M059J (cell line): ENCODE data around the gene CHD9NB. TPM values are rescaled to one million over a fixed set of nuclear protein-coding genes. Genes with fewer than 3 reads are reported as not detected.

Source experiments
- DNase-seq: peaks from one replicate; pipeline ENCODE4 v3.0.0-alpha.2; 2012; ENCODE audit warnings: low read depth
- total RNA-seq: library from RNA; depleted of rRNA; stranded (reverse); fragments of >200 nt; shearing (Covaris generic); gene quantifications from 2 replicates; pipeline ENCODE4 v1.2.3, GENCODE V29; 2014; rRNA removed

CHD9NB gene
- total RNA-seq, 1 experiment from 2014 or later, result 0.57 TPM

GRCh38 chr16:53031323-53031942 lies 21.3 kb downstream of the CHD9NB start:
- DNase-seq, result no peak

- DNase-seq, result no peak
These were observed 22.7 kb downstream of the CHD9NB start for GRCh38 chr16:53029971-53030370.

- no peak for DNase-seq
These were observed 28.7 kb downstream of the CHD9NB start for GRCh38 chr16:53024045-53024444.

GRCh38 chr16:53022374-53022773 lies 30.3 kb downstream of the CHD9NB start:
- DNase-seq, result peak; percentile 48

- DNase-seq, result no peak
These were observed 33.8 kb downstream of the CHD9NB start for GRCh38 chr16:53018834-53019416.

- no peak for DNase-seq
These were observed 38.4 kb downstream of the CHD9NB start for GRCh38 chr16:53014287-53014686.

GRCh38 chr16:53007095-53007494 lies 45.6 kb downstream of the CHD9NB start:
- no peak for DNase-seq

GRCh38 chr16:52997922-52998321 lies 54.8 kb downstream of the CHD9NB start:
- DNase-seq, result no peak

- DNase-seq, result no peak
These were observed 57.8 kb downstream of the CHD9NB start for GRCh38 chr16:52994942-52995341.

GRCh38 chr16:52993179-52993578 lies 59.5 kb downstream of the CHD9NB start:
- no peak for DNase-seq

- DNase-seq, result no peak
These were observed 61.1 kb downstream of the CHD9NB start for GRCh38 chr16:52991572-52991971.

Other genes with a start within 250 kb of the CHD9NB start
- gene CHD9, start 2.1 kb upstream of the CHD9NB start, total RNA-seq, result 13.8 and 24.5 TPM in 2 replicates